IPS DF 19.7 (cell line): ENCODE results near the gene PCDHGB7.
"Not testable (repeated sequence)": the region's sequence is repeated elsewhere in the genome, so short reads cannot be mapped to it uniquely, and the experiment has no call there.

Experiments
- DNase-seq: peaks from one replicate; pipeline ENCODE4 v3.0.0-alpha.2; 2013; ENCODE audit warnings: low read depth, low spot score

Gene PCDHGB7

GRCh38 chr5:141397756-141398551, 19.5 kb upstream of the PCDHGB7 start, which contains the start of gene PCDHGB5:
Gene PCDHGB5 (plus strand): TSS chr5:141397947. CDS start chr5:141398128, 181 bp downstream.
- not testable (repeated sequence) for DNase-seq

- no peak for DNase-seq
Measured at GRCh38 chr5:141398608-141399007, 18.9 kb upstream of the PCDHGB7 start.

GRCh38 chr5:141399555-141400258, 17.8 kb upstream of the PCDHGB7 start:
- no peak for DNase-seq

- no peak for DNase-seq
Measured at GRCh38 chr5:141402553-141403243, 14.8 kb upstream of the PCDHGB7 start, which contains the start of gene PCDHGA9. Gene PCDHGA9 (plus strand): TSS chr5:141402778. CDS start chr5:141402953, 175 bp downstream.

GRCh38 chr5:141403387-141403786, 14.1 kb upstream of the PCDHGB7 start:
- DNase-seq, result no peak

GRCh38 chr5:141407790-141408505, 9.5 kb upstream of the PCDHGB7 start, which contains the start of gene PCDHGB6:
Gene PCDHGB6 (plus strand): TSS chr5:141408021. CDS start chr5:141408203, 182 bp downstream.
- DNase-seq, result not testable (repeated sequence)

- DNase-seq, result no peak
Measured at GRCh38 chr5:141409598-141410306, 7.7 kb upstream of the PCDHGB7 start.

- no peak for DNase-seq
Measured at GRCh38 chr5:141411575-141411974, 5.9 kb upstream of the PCDHGB7 start.

GRCh38 chr5:141412854-141413539, 4.5 kb upstream of the PCDHGB7 start, which contains the start of gene PCDHGA10:
Gene PCDHGA10 (plus strand): TSS chr5:141412987. CDS start chr5:141413176, 189 bp downstream.
- DNase-seq, result no peak

GRCh38 chr5:141413540-141414069, 3.9 kb upstream of the PCDHGB7 start:
- no peak for DNase-seq

GRCh38 chr5:141414548-141415274, 2.8 kb upstream of the PCDHGB7 start:
- not testable (repeated sequence) for DNase-seq

- DNase-seq, result not testable (repeated sequence)
Measured at GRCh38 chr5:141415275-141415618, 2.2 kb upstream of the PCDHGB7 start.

- DNase-seq, result no peak
Measured at GRCh38 chr5:141419074-141419880, 1.8 kb downstream of the PCDHGB7 start.

GRCh38 chr5:141420855-141421488, 3.5 kb downstream of the PCDHGB7 start, which contains the start of gene PCDHGA11:
Gene PCDHGA11 (plus strand): TSS chr5:141421051. CDS start chr5:141421228, 177 bp downstream.
- no peak for DNase-seq

GRCh38 chr5:141421489-141421855, 4.0 kb downstream of the PCDHGB7 start:
- no peak for DNase-seq

- no peak for DNase-seq
Measured at GRCh38 chr5:141422742-141423291, 5.3 kb downstream of the PCDHGB7 start.

GRCh38 chr5:141427783-141428426, 10.4 kb downstream of the PCDHGB7 start:
- DNase-seq, result no peak
